ENCODE data around the gene KEAP1.

KEAP1 gene

DNA sequence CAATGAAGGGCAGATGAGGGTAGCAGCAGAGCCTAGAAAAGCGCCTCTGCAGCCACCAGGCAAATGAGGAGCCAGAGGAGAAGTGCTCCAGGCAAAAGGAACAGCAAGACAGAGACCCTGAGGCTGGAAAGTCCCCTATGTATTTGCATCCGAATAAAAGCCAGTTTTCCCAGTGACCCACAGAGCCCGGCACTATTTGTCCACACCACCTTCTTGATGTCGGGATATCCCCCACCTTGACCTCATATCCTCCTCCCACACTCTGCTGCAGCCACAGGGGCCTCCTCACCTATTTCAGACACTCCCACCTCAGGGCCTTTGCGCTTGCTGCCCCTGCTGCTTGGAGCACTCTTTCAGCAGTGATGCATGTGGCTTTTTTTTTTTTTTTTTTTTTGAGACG lies 47.2 kb upstream of the KEAP1 start:
- no peak overlapping the region for H2AFZ ChIP-seq (ENCODE audit: low read depth, low read length, severe bottlenecking)
- TF ChIP-seq EZH2phosphoT487 (conservative IDR thresholded peaks at IDR 0.05; ENCODE audit: low read length) = no peak
- TF ChIP-seq, protein P1, sequence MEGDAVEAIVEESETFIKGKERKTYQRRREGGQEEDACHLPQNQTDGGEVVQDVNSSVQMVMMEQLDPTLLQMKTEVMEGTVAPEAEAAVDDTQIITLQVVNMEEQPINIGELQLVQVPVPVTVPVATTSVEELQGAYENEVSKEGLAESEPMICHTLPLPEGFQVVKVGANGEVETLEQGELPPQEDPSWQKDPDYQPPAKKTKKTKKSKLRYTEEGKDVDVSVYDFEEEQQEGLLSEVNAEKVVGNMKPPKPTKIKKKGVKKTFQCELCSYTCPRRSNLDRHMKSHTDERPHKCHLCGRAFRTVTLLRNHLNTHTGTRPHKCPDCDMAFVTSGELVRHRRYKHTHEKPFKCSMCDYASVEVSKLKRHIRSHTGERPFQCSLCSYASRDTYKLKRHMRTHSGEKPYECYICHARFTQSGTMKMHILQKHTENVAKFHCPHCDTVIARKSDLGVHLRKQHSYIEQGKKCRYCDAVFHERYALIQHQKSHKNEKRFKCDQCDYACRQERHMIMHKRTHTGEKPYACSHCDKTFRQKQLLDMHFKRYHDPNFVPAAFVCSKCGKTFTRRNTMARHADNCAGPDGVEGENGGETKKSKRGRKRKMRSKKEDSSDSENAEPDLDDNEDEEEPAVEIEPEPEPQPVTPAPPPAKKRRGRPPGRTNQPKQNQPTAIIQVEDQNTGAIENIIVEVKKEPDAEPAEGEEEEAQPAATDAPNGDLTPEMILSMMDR (IDR thresholded peaks at IDR 0.05; ENCODE audit: insufficient read depth, low read length, poor library complexity, severe bottlenecking) = no peak

DNA sequence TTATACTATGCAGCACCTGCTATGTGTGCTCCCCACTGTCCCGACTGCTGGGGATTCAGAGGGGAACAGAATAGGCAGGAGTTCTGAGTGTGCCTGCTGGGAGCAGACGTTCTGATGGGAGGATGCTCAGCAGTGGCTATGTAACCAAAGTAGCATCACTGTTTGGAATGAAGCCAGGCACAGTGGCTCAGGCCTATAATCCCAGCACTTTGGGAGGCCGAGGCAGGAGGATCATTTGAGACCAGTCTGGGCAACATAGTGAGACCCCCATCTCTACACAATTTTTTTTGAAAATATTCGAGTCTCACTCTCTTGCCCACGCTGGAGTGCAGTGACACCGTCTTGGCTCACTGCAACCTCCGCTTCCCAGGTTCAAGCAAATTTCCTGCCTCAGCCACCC lies 46.6 kb upstream of the KEAP1 start:
- Histone ChIP-seq H3F3A (ENCODE audit: insufficient read depth) (peaks cover 24% of the 10 kb centered on the region), H2AFZ (ENCODE audit: low read depth, low read length, severe bottlenecking) (no peak overlapping the region), H3K36me3 (ENCODE audit: low read length) (peaks cover 3% of the 10 kb centered on the region; the same call in 1 of the 2 replicates), H4K20me1 (ENCODE audit: low read depth, low read length) (no peaks in the 10 kb centered on the region; the same call in 1 of the 2 replicates), H3K4me3 (ENCODE audit: insufficient read depth, low read length, poor library complexity, severe bottlenecking) (no peak overlapping the region), H3K9me3 (ENCODE audit: insufficient read depth, low read length) (no peaks in the 10 kb centered on the region), H3K9ac (ENCODE audit: low read length) (no peak overlapping the region), H3K4me2 (ENCODE audit: low read depth, low read length, poor library complexity, severe bottlenecking) (no peak overlapping the region), H3K9me2 (replicated peaks; ENCODE audit: insufficient read depth, low read length) (no peaks in the 10 kb centered on the region), H3K79me2 (ENCODE audit: insufficient read depth, low read length) (no peaks in the 10 kb centered on the region), H3K27ac (ENCODE audit: low read depth, low read length) (no peak overlapping the region), H3K27me3 (ENCODE audit: low read length) (no peaks in the 10 kb centered on the region)
- no peak for TF ChIP-seq EZH2phosphoT487 (conservative IDR thresholded peaks at IDR 0.05; ENCODE audit: low read length)
- TF ChIP-seq, protein P1 (IDR thresholded peaks at IDR 0.05; ENCODE audit: insufficient read depth, low read length, poor library complexity, severe bottlenecking) = no peak

More for the DNA sequence above, 47.2 kb upstream of the KEAP1 start:
- no peaks in the 10 kb centered on the region for H3K27me3 ChIP-seq (ENCODE audit: low read length)
- H3K79me2 ChIP-seq (ENCODE audit: insufficient read depth, low read length) = no peaks in the 10 kb centered on the region
- H3K9me2 ChIP-seq (replicated peaks; ENCODE audit: insufficient read depth, low read length) = no peaks in the 10 kb centered on the region
- H3K9me3 ChIP-seq (ENCODE audit: insufficient read depth, low read length) = no peaks in the 10 kb centered on the region
- peaks cover 3% of the 10 kb centered on the region; the same call in 1 of the 2 replicates for H3K36me3 ChIP-seq (ENCODE audit: low read length)
- H3K9ac ChIP-seq (ENCODE audit: low read length) = no peak overlapping the region
- H3F3A ChIP-seq (ENCODE audit: insufficient read depth) = peaks cover 29% of the 10 kb centered on the region
- H4K20me1 ChIP-seq (ENCODE audit: low read depth, low read length) = no peaks in the 10 kb centered on the region; the same call in 1 of the 2 replicates
- no peak overlapping the region for H3K4me3 ChIP-seq (ENCODE audit: insufficient read depth, low read length, poor library complexity, severe bottlenecking)
- no peak overlapping the region for H3K27ac ChIP-seq (ENCODE audit: low read depth, low read length)
- H3K4me2 ChIP-seq (ENCODE audit: low read depth, low read length, poor library complexity, severe bottlenecking) = no peak overlapping the region

DNA sequence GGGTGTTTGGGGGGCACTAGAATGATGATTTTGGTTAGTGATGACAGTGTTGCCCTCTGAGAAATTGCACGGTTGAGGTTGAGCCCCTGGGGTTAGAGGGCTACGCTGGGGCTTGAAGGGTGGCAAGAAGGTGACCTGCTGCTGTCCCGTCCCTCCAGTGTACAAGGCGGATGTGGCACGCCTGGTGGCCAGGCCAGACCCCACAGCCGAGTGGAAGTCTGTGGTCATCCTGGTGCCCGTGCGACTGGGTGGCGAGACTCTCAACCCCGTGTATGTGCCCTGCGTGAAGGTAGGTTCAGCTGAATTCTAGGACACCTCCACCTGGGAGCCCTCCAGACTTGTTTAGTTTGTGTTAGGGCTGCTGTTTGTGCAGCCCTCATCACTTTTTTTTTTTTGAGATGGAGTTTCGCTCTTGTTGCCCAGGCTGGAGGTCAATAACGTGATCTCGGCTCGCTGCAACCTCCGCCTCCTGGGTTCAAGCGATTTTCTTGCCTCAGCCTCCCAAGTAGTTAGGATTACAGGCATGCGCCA lies 45.7 kb upstream of the KEAP1 start:
- Histone ChIP-seq H3K27me3 (ENCODE audit: low read length) (no peaks in the 10 kb centered on the region), H3K36me3 (ENCODE audit: low read length) (peaks cover 3% of the 10 kb centered on the region; the same call in 1 of the 2 replicates), H4K20me1 (ENCODE audit: low read depth, low read length) (no peaks in the 10 kb centered on the region; the same call in 1 of the 2 replicates), H3F3A (ENCODE audit: insufficient read depth) (peaks cover 14% of the 10 kb centered on the region), H2AFZ (ENCODE audit: low read depth, low read length, severe bottlenecking) (no peak overlapping the region), H3K79me2 (ENCODE audit: insufficient read depth, low read length) (peaks cover 7% of the 10 kb centered on the region; the same call in 1 of the 2 replicates), H3K9ac (ENCODE audit: low read length) (no peak overlapping the region), H3K4me2 (ENCODE audit: low read depth, low read length, poor library complexity, severe bottlenecking) (no peak overlapping the region), H3K9me3 (ENCODE audit: insufficient read depth, low read length) (no peaks in the 10 kb centered on the region), H3K4me3 (ENCODE audit: insufficient read depth, low read length, poor library complexity, severe bottlenecking) (no peak overlapping the region), H3K27ac (ENCODE audit: low read depth, low read length) (no peak overlapping the region), H3K9me2 (replicated peaks; ENCODE audit: insufficient read depth, low read length) (no peaks in the 10 kb centered on the region)
- no peak for TF ChIP-seq EZH2phosphoT487 (conservative IDR thresholded peaks at IDR 0.05; ENCODE audit: low read length)
- TF ChIP-seq, protein P1 (IDR thresholded peaks at IDR 0.05; ENCODE audit: insufficient read depth, low read length, poor library complexity, severe bottlenecking) = no peak
